ENCODE results near the gene LINGO4. TPM values are rescaled to one million over a fixed set of nuclear protein-coding genes. Genes with fewer than 3 reads are reported as not detected.
"Not testable (repeated sequence)": the region's sequence is repeated elsewhere in the genome, so short reads cannot be mapped to it uniquely, and the experiment has no call there.

The LINGO4 gene
- total RNA-seq, 4 donors from 2014 or later = 0.19 TPM; not detected in 3

GRCh38 chr1:151790071-151790939 lies 14.9 kb downstream of the LINGO4 start, which contains the start of gene TDRKH:
Gene TDRKH (minus strand): TSS chr1:151790500. CDS start chr1:151783022, 7,478 bp downstream.
- ATAC-seq (ENCODE audit: low FRiP score) (peak; percentile 98), DNase-seq (ENCODE audit: low spot score) (peak; percentile 91)
- TF ChIP-seq CTCF (IDR thresholded peaks at IDR 0.05) = no peak

GRCh38 chr1:151787689-151788088 lies 17.5 kb downstream of the LINGO4 start:
- DNase-seq (ENCODE audit: low spot score) (no peak), ATAC-seq (ENCODE audit: low FRiP score) (no peak)
- TF ChIP-seq CTCF (IDR thresholded peaks at IDR 0.05) = no peak

GRCh38 chr1:151783796-151784195 lies 21.4 kb downstream of the LINGO4 start:
- TF ChIP-seq CTCF (IDR thresholded peaks at IDR 0.05) = no peak
- DNase-seq (ENCODE audit: low spot score) = no peak
- ATAC-seq (ENCODE audit: low FRiP score) = no peak

- TF ChIP-seq CTCF (IDR thresholded peaks at IDR 0.05) = no peak
- DNase-seq (ENCODE audit: low spot score) (no peak), ATAC-seq (ENCODE audit: low FRiP score) (no peak)
These were observed 22.5 kb downstream of the LINGO4 start for GRCh38 chr1:151782741-151783140.

- DNase-seq (ENCODE audit: low spot score); ATAC-seq (ENCODE audit: low FRiP score): not testable (repeated sequence)
These were observed 23.2 kb downstream of the LINGO4 start for GRCh38 chr1:151782026-151782425.

- not testable (repeated sequence) for DNase-seq (ENCODE audit: low spot score); ATAC-seq (ENCODE audit: low FRiP score)
These were observed 24.5 kb downstream of the LINGO4 start for GRCh38 chr1:151780736-151781135.

- TF ChIP-seq CTCF (IDR thresholded peaks at IDR 0.05) = no peak
These were observed 25.4 kb downstream of the LINGO4 start for GRCh38 chr1:151779852-151780251.

GRCh38 chr1:151777317-151777716 lies 27.9 kb downstream of the LINGO4 start:
- no peak for TF ChIP-seq CTCF (IDR thresholded peaks at IDR 0.05)
- ATAC-seq (ENCODE audit: low FRiP score) (no peak), DNase-seq (ENCODE audit: low spot score) (no peak)

More at GRCh38 chr1:151779852-151780251, 25.4 kb downstream of the LINGO4 start:
- no peak for ATAC-seq (ENCODE audit: low FRiP score)
- DNase-seq (ENCODE audit: low spot score) = no peak
